ENCODE data around the gene KRTAP5-6.

GRCh38 chr11:1727861-1728260 is 30.9 kb downstream of the KRTAP5-6 start:
- TF ChIP-seq POLR2AphosphoS5 (IDR thresholded peaks at IDR 0.05; ENCODE audit: low read depth, low read length), result no peak
- TF ChIP-seq, protein P1, sequence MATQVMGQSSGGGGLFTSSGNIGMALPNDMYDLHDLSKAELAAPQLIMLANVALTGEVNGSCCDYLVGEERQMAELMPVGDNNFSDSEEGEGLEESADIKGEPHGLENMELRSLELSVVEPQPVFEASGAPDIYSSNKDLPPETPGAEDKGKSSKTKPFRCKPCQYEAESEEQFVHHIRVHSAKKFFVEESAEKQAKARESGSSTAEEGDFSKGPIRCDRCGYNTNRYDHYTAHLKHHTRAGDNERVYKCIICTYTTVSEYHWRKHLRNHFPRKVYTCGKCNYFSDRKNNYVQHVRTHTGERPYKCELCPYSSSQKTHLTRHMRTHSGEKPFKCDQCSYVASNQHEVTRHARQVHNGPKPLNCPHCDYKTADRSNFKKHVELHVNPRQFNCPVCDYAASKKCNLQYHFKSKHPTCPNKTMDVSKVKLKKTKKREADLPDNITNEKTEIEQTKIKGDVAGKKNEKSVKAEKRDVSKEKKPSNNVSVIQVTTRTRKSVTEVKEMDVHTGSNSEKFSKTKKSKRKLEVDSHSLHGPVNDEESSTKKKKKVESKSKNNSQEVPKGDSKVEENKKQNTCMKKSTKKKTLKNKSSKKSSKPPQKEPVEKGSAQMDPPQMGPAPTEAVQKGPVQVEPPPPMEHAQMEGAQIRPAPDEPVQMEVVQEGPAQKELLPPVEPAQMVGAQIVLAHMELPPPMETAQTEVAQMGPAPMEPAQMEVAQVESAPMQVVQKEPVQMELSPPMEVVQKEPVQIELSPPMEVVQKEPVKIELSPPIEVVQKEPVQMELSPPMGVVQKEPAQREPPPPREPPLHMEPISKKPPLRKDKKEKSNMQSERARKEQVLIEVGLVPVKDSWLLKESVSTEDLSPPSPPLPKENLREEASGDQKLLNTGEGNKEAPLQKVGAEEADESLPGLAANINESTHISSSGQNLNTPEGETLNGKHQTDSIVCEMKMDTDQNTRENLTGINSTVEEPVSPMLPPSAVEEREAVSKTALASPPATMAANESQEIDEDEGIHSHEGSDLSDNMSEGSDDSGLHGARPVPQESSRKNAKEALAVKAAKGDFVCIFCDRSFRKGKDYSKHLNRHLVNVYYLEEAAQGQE (IDR thresholded peaks at IDR 0.05; ENCODE audit: insufficient read depth in 1 of 2, low read depth in 2 of 2, low read length in 2 of 2), result no peak

Measured in PFSK-1 (cell line).